Skin epidermis (tissue), 12 donors: Measurements from ENCODE around the gene CEP70.
"Not testable (repeated sequence)": the region's sequence is repeated elsewhere in the genome, so short reads cannot be mapped to it uniquely, and the experiment has no call there.

ENCODE experiments used
- H3K27ac ChIP-seq, 21 experiments: fragments of 200-600 bp; sonication (generic) in 11 of 21; one replicate each; pipeline ENCODE4 v1.5.0; 2020; ENCODE audit warnings: mild to moderate bottlenecking in 3 of 21, inconsistent platforms in 2 of 21, moderate library complexity in 2 of 21
- H3K4me3 ChIP-seq, 7 experiments: fragments of 200-600 bp; sonication (generic) in 2 of 7; one replicate each; pipeline ENCODE4 v1.5.0; 2020; ENCODE audit warnings: inconsistent platforms in 2 of 7, mild to moderate bottlenecking in 2 of 7, moderate library complexity in 1 of 7

Gene CEP70

DNA sequence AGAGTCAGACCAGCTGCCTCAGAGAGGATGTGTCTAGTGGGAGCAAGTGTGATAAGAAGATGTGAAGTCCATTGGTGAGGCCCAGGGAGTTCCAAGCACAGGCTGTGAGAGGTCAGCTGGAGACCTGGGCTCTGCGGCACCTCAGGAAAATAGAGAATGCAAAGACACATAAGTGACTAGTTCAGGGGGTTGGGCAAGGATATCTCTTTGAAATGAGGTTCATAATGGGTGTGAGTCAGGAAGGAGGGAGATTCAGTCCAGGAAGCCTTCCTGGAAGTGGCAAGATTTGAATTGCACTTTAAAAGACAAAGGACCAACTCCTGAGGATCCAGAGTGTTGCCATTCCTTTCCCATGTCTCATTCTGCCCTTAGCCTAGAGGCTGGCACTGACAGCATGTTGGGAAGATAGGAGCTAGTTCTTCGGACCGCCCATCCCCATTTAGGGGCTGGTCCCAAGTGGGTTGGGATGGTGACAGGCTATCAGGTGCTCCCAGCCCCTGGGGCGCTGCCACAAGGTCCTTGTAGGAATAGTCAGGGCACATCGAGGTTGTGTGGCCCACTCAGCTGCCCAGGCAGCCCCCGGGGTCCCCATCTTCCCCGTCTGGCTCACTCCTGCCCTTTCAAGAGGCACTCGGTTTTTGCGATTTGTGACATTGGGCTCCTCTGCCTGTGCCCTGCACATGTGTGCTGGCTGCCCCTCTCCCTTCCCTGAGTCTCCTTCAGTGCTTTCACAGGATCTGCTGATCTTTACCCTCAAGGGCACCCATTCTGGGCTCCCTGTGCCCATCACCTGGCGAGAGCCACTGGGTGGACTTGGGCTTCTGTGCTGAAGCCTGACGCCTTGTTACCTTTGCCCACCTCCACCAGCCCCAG, 136.0 kb downstream of the CEP70 start:
- no peak overlapping the region for H3K4me3 ChIP-seq
- no peak overlapping the region for H3K27ac ChIP-seq

DNA sequence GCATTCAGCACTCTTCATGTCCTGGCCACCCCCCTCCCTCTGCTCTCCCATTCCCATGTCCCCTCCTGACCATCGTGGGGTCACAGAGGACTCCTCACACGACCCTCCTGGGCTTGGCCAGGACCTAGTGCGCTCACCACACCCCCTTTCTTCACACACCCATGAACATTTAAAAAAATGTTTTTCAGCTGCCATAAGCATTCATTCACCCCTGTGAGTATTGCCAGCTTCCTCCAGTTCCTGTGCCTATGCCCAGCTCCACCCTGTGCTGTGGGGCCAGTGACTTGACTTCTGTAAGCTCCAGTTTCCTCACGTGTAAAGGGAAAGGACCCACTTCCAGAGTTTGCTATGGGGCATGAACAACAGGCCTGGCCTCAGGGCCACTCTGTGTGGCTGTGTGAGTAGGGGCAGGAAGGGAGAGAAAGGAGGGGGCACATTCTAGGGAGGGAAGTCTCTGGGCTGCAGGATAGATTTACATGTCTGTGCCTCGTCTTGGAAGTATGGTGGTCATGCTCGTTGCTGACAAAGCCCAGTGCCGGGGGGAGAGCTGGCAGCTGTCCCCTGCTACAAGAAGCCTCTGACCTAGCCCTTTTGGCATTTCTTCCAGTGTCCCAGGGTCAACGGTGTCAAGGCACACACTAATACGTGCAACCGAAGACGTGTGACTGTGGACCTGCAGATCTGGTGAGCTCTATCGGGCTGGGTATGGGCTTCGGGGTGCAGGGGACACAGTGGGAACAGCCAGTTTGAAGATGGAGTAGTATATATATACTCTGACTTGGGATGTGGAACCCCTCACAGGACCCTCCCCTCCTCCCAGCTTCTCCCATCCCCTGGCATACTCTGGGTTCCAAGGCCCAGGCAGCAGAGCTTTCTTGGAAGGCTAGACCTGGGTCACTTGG, 136.8 kb downstream of the CEP70 start:
- H3K4me3 ChIP-seq: no peak overlapping the region
- H3K27ac ChIP-seq: no peak overlapping the region

DNA sequence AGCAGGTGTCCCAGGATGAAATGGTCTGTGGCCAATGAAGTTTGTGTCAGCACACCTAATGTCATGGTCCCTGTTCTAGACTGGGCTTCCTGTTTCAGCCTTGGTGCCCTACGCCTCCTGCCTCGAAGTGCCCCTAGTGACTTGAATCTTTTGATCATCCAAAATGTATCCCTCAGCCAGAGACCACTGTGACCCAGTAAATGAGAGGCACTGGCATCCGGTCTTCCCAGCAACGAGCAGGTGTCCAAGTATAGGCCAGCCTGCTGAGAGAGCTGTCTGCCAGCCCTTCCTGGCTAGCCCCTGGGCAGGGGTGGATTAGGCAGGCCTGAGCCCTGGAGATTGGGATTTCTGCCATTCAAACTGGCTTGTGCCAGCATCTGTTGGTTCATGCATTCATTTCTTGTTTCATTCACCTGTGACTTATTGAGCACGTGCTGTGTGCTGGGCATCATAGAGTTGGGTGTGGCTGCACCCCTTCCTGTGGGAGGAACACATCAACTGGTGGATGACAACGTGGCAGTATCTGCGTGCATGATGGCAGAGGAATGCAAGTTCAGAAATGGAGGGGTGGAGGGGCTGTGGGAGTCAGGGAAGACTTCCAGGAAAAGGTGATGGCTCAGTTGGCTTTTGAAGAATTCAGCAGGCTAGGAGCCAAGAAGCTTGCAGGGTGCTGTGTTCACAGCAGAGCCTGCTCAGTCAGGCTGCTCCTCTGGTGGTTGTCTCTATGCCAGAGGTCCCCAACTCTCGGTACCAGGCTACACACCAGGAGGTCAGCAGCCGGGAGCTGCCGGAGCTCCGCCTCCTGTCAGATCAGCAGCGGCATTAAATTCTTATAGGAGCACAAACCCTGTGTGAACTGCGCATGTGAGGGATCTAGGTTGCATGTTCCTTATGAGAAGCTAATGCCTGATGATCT, 138.0 kb downstream of the CEP70 start:
- Histone ChIP-seq H3K4me3 (no peak overlapping the region), H3K27ac (no peak overlapping the region)

DNA sequence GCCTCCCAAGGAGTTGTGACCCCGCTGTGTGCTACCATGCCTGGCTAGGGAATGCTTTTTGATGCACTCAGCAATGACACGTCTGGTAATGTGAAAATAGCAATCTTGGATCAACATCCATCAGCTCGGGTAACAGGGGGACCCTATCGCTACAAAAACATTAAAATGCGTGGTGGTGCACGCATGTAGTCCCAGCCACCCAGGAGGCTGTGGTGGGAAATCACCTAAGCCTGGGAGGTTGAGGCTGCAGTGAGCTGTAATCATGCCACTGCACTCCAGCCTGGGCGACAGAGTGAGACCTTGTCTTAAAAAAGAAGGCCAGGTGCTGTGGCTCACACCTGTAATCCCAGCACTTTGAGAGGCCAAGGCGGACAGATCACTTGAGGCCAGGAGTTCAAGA, 140.1 kb downstream of the CEP70 start:
- not testable (repeated sequence) for H3K4me3 ChIP-seq, H3K27ac ChIP-seq

DNA sequence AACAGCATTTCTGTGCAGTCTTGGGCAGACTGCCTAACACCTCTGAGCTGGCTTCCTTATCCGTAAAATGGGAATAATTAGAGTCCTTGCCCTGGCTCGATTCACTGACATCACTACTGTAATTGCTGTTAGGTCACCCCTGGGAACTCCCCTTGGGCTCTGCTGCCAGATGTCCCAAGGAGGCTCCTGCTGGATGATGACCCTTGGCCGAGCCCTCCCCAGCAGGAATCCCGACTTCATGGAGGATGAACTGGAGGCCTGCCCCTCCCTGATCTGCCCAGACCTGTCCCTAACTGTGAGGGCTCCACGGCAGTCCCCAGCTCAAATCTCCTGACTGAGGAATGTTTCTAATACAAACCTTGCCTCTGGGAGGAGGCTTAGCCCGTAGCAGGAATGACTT, 141.6 kb downstream of the CEP70 start:
- H3K4me3 ChIP-seq: no peak overlapping the region
- no peak overlapping the region for H3K27ac ChIP-seq

DNA sequence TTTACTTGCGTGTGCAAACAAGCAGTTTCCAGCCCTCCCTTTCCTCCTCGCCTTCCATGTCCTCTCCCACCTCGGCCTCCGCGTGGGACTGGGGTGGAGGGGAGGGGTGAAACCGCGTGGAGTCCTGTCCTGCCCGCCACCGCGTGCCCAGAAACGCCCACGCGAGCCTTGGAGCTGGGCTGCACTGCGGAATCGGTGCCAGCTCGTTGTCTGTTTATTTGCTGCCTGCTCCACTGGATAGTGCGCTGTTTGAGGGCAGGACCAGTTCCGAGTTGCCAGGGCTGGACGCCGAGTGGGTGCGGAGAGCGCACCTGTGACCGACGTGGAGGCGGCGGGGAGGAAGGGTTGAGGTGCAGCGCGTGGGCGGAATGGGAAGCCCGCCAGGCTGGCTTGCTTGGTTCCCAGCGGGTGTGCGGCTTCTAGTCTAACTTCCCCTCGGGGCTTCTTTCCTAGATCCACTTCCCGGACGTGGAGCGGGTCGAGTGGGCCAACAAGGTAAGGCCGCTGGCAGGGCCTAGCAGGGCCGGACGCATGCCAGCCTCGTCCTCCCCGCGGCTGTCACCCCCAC, 142.4 kb downstream of the CEP70 start:
- no peak overlapping the region for H3K4me3 ChIP-seq

DNA sequence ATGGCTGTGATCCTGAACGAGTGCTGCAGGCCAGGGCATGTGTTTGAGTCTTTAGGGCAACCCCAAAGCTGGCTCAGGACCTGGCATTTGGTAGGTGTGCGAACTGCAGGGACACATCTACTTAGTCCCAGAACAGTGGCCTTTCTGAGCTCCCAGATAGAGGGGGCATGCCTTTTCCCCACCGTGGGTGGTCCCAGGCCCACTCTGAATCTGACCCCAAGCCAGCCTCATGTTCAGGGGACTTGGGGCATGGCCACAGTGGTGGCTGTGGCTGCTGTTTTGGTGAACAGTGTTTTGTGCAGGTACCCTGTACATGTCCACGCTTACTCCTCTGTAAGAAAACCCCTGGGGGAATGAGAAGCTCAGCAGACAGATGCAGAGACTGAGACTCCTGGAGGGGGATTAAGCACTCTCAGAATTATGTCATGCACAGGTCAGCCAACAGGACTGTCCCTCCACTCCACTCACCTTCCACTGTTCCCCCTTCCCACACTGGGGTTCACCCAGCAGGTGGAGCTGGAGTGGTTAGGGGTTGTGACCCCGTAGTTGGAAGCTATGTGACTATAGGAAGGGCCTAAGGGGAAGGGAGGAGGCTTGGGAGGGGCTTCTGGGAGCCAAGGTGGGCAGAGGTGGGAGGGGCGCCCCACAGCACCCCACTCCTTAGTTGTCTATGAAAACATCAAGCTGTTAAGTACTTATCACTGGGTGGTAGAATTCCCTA, 143.2 kb downstream of the CEP70 start:
- no peak overlapping the region for H3K27ac ChIP-seq
- no peak overlapping the region for H3K4me3 ChIP-seq

More for the DNA sequence above, 142.4 kb downstream of the CEP70 start:
- H3K27ac ChIP-seq: no peak overlapping the region

DNA sequence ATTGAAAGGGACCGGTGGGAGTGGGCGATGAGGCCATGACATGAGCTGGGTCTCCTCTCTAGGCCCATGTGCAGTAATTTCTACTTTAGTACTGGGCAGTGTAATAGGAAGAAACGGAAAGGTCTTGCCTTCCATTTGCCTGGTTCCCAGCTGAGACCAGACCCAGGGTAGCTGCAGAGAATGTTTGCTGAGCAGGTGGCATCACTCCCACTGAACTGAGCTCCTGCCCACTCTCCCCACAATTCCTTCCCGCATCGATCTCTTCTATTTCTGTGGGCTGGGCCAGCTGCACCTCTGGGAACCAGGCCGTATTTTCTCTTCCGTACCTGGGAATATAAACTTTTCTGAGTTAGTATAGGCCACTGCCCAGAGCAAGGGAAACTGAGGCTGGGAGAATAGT, 143.9 kb downstream of the CEP70 start:
- Histone ChIP-seq H3K27ac (no peak overlapping the region), H3K4me3 (no peak overlapping the region)

DNA sequence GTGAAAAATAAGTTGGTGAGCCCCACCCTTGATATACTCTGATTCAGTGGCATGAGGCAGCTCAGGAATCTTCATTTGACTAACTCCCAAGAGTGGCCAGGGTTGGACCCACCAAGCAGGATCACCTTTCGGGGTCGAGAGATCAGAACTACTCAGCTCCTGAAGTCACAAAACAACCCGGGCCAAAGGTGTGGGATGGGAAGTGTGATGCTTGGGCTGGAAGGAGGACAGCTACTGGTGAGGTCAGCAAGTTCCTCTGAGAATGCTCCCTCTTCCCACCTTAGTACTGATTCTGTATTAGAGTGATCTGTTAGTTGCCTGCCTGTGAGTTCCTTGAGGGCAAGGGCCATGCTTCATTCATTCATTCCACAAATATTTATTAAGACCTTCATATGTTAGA, 144.6 kb downstream of the CEP70 start:
- no peak overlapping the region for H3K4me3 ChIP-seq
- no peak overlapping the region for H3K27ac ChIP-seq

DNA sequence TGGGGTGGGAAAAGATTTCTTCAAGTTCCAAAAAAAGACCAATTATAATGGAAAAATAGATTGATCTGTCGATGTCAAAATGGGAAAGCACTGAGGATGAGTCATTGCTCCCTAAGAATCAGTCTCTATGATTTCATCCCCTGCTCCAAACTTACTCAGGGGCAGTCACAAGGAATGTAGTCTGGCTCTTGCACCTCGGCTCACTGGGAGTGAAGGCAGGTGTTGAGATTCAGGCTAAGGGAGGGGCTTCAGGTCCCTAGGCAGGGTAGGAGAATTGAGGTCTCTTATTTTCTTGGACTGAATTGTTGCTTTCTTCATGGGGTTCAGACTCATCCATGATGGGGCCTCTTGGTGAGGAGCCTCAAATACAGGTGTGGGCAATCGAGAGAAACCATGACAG, 145.4 kb downstream of the CEP70 start:
- no peak overlapping the region for H3K27ac ChIP-seq
- H3K4me3 ChIP-seq: no peak overlapping the region

DNA sequence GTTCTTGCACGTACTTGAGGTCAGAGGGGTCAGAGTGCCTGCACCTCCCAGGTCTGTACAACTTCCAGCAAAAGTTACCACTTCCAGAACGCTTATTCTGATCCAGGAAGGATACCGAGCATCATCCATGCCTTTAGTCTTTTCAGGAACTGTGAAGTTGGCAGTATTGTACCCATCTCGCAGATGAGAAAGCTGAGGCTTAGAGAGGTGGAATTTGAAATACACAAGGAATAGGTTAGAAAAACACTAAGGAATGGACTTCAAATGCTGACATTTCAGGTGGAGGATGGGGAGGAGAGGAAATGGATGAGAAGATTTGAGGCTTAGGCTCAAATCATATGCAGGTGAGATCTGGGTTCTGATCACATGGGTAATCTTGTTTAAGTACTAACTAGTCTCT, 148.4 kb downstream of the CEP70 start:
- Histone ChIP-seq H3K27ac (no peak overlapping the region), H3K4me3 (no peak overlapping the region)

DNA sequence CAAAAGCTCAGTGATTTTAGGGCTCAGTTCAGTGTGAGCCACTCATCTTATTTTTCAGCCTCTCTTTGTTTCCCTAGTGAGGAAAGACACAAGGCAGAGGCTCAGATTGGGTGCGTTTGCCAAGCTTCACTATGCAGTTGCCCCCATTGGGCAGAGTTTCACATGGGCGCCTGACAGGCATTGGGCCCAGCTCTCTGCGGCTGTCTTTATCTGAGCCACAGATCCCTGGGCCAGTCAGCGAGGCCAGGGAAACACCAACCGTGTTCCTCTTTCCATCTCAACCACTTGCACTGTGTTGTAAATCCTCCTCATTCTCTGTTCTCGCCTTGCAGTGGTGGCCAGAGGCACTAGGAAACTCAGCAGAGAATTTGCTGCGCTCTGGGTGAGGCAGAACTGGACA, 148.8 kb downstream of the CEP70 start:
- Histone ChIP-seq H3K4me3 (no peak overlapping the region), H3K27ac (no peak overlapping the region)
